Uterus (tissue), 2 donors: ENCODE data around the gene SV2C.

Source experiments
- CTCF ChIP-seq, 4 experiments: fragments of 200-600 bp in 2 of 4; fragments of 450-650 bp in 2 of 4; sonication (generic) in 2 of 4; IDR thresholded peaks; one replicate each; pipeline ENCODE4 v1.5.1; 2016 to 2019; ENCODE audit warnings: antibody characterized with exemption in 4 of 4, mild to moderate bottlenecking in 2 of 4, moderate library complexity in 1 of 4
- POLR2A ChIP-seq, 2 donors: fragments of 450-650 bp; IDR thresholded peaks; one replicate each; pipeline ENCODE4 v1.6.1; 2016; ENCODE audit warnings: antibody characterized with exemption in 2 of 2, mild to moderate bottlenecking in 1 of 2, moderate library complexity in 1 of 2

- TF ChIP-seq CTCF (IDR thresholded peaks at IDR 0.05), result no peak
- no peak for TF ChIP-seq POLR2A (IDR thresholded peaks at IDR 0.05)
Measured at GRCh38 chr5:76277736-76278135, 194.6 kb downstream of the SV2C start.
